OCI-LY1 (cell line): ENCODE measurements around the gene PYY.
"Not testable (repeated sequence)": the region's sequence is repeated elsewhere in the genome, so short reads cannot be mapped to it uniquely, and the experiment has no call there.

ENCODE experiments used
- H2AFZ ChIP-seq: fragments of 200-600 bp; sonication (generic), shearing (Covaris generic); 2 replicates; pipeline ENCODE4 v1.6.0; 2014; ENCODE audit warnings: antibody characterized with exemption, mild to moderate bottlenecking, low read length
- H3F3A ChIP-seq: fragments of 200-600 bp; sonication (generic), shearing (Covaris generic); 2 replicates; pipeline ENCODE4 v1.6.0; 2014; ENCODE audit warnings: mild to moderate bottlenecking, antibody characterized with exemption, low read length, moderate library complexity; ENCODE audit not compliant: insufficient read depth
- H3K27ac ChIP-seq: fragments of 200-600 bp; sonication (generic); 2 replicates; pipeline ENCODE4 v1.5.1; 2014; ENCODE audit warnings: low read length, mixed run types, mild to moderate bottlenecking, low read depth; ENCODE audit not compliant: poor library complexity, severe bottlenecking
- H3K27me3 ChIP-seq: fragments of 200-600 bp; sonication (generic); 2 replicates; pipeline ENCODE4 v1.6.0; 2014; ENCODE audit warnings: antibody characterized with exemption, mild to moderate bottlenecking, low read length, moderate library complexity; ENCODE audit not compliant: insufficient read depth
- H3K36me3 ChIP-seq: fragments of 200-600 bp; sonication (generic); 2 replicates; pipeline ENCODE4 v1.6.1; 2014; ENCODE audit warnings: mild to moderate bottlenecking, antibody characterized with exemption, low read length, moderate library complexity, mixed read lengths; ENCODE audit not compliant: insufficient read depth
- H3K4me1 ChIP-seq: fragments of 200-600 bp; sonication (generic); 2 replicates; pipeline ENCODE4 v1.5.1; 2014; ENCODE audit warnings: mild to moderate bottlenecking, low read length, moderate library complexity; ENCODE audit not compliant: insufficient read depth, severe bottlenecking
- H3K4me2 ChIP-seq: fragments of 200-600 bp; sonication (generic), shearing (Covaris generic); 2 replicates; pipeline ENCODE4 v1.6.1; 2014; ENCODE audit warnings: low read length
- H3K4me3 ChIP-seq: fragments of 200-600 bp; sonication (generic); 2 replicates; pipeline ENCODE4 v1.5.1; 2014; ENCODE audit warnings: low read length, low read depth, mild to moderate bottlenecking, mixed read lengths; ENCODE audit not compliant: poor library complexity, severe bottlenecking
- H3K79me2 ChIP-seq: fragments of 200-600 bp; shearing (Covaris generic); 2 replicates; pipeline ENCODE4 v1.6.1; 2016; ENCODE audit warnings: mixed run types, low read length, mixed read lengths; ENCODE audit not compliant: insufficient read depth
- H3K9ac ChIP-seq: fragments of 200-600 bp; sonication (generic), shearing (Covaris generic); 2 replicates; pipeline ENCODE4 v1.6.1; 2014; ENCODE audit warnings: mild to moderate bottlenecking, low read length, mixed read lengths
- H3K9me2 ChIP-seq: fragments of 200-600 bp; sonication (generic), shearing (Covaris generic); 2 replicates; pipeline ENCODE4 v1.6.1; 2014; ENCODE audit warnings: low read depth, mild to moderate bottlenecking, low read length, mixed read lengths
- H3K9me3 ChIP-seq: fragments of 200-600 bp; shearing (Covaris generic); 2 replicates; pipeline ENCODE4 v1.6.1; 2014; ENCODE audit warnings: low read length, mixed read lengths
- H4K20me1 ChIP-seq: fragments of 200-600 bp; sonication (generic), shearing (Covaris generic); 2 replicates; pipeline ENCODE4 v1.6.0; 2016; ENCODE audit warnings: mild to moderate bottlenecking, low read length; ENCODE audit not compliant: insufficient read depth
- CTCF ChIP-seq: fragments of 200-600 bp; sonication (generic), shearing (Covaris generic); IDR thresholded peaks from 2 replicates; pipeline ENCODE4 v1.5.1; 2017; ENCODE audit warnings: mild to moderate bottlenecking, antibody characterized with exemption, low read length, moderate library complexity, mixed read lengths
- EZH2 ChIP-seq: fragments of 200-600 bp; sonication (generic), shearing (Covaris generic); IDR thresholded peaks from 2 replicates; pipeline ENCODE4 v1.8.0; 2017; ENCODE audit warnings: borderline replicate concordance, mixed run types, mild to moderate bottlenecking, antibody characterized with exemption, low read length, moderate library complexity, mixed read lengths

The PYY gene

GRCh38 chr17:43940630-43941029, 13.1 kb downstream of the PYY start:
- Histone ChIP-seq H3K4me1 (no peaks in the 10 kb centered on the region), H3K36me3 (no peaks in the 10 kb centered on the region), H3K9ac (no peak overlapping the region), H3K79me2 (no peaks in the 10 kb centered on the region), H3F3A (no peaks in the 10 kb centered on the region), H3K9me2 (no peaks in the 10 kb centered on the region), H3K9me3 (no peaks in the 10 kb centered on the region), H3K27ac (no peak overlapping the region), H3K4me3 (no peak overlapping the region), H3K27me3 (no peaks in the 10 kb centered on the region; the same call in 1 of the 2 replicates), H4K20me1 (no peaks in the 10 kb centered on the region), H3K4me2 (no peak overlapping the region), H2AFZ (no peak overlapping the region)
- TF ChIP-seq CTCF (peak; percentile 46), EZH2 (no peak)

- Histone ChIP-seq H3K9me2 (no peaks in the 10 kb centered on the region), H4K20me1 (no peaks in the 10 kb centered on the region), H3K4me1 (no peaks in the 10 kb centered on the region), H3K36me3 (no peaks in the 10 kb centered on the region), H3F3A (no peaks in the 10 kb centered on the region), H3K4me2 (no peak overlapping the region), H3K9me3 (no peaks in the 10 kb centered on the region), H2AFZ (no peak overlapping the region), H3K27ac (no peak overlapping the region), H3K9ac (no peak overlapping the region), H3K4me3 (no peak overlapping the region), H3K79me2 (no peaks in the 10 kb centered on the region), H3K27me3 (no peaks in the 10 kb centered on the region; the same call in 1 of the 2 replicates)
- TF ChIP-seq EZH2 (no peak), CTCF (no peak)
Observed at GRCh38 chr17:43939886-43940285, 13.9 kb downstream of the PYY start.

- H3K27me3 ChIP-seq, H3K9me3 ChIP-seq, H4K20me1 ChIP-seq, H3K4me2 ChIP-seq, H2AFZ ChIP-seq, H3K27ac ChIP-seq, H3K9ac ChIP-seq, H3F3A ChIP-seq, H3K79me2 ChIP-seq, H3K36me3 ChIP-seq, H3K4me3 ChIP-seq, H3K4me1 ChIP-seq, H3K9me2 ChIP-seq: not testable (repeated sequence)
Observed at GRCh38 chr17:43939452-43939851, 14.3 kb downstream of the PYY start.

GRCh38 chr17:43938838-43939182, 14.9 kb downstream of the PYY start:
- no peaks in the 10 kb centered on the region; the same call in 1 of the 2 replicates for H3K27me3 ChIP-seq
- no peaks in the 10 kb centered on the region for H3K79me2 ChIP-seq
- H3K27ac ChIP-seq, result no peak overlapping the region
- H3K4me2 ChIP-seq, result no peak overlapping the region
- no peak overlapping the region for H3K9ac ChIP-seq
- no peaks in the 10 kb centered on the region for H3K9me3 ChIP-seq
- no peaks in the 10 kb centered on the region for H3K36me3 ChIP-seq
- TF ChIP-seq EZH2, result no peak
- no peak for TF ChIP-seq CTCF
- no peaks in the 10 kb centered on the region for H3K9me2 ChIP-seq
- no peaks in the 10 kb centered on the region for H4K20me1 ChIP-seq
- no peak overlapping the region for H2AFZ ChIP-seq
- no peak overlapping the region for H3K4me3 ChIP-seq
- H3F3A ChIP-seq, result no peaks in the 10 kb centered on the region
- no peaks in the 10 kb centered on the region for H3K4me1 ChIP-seq
